GM19023 (cell line): ENCODE data around the gene MAN1B1.

Experiments
- ATAC-seq: cut with Tn5 transposase; IDR thresholded peaks from one replicate; pipeline ENCODE4 v1.9.1; 2021; ENCODE audit warnings: mild to moderate bottlenecking, moderate library complexity; ENCODE audit not compliant: unreplicated experiment

The MAN1B1 gene

GRCh38 chr9:137068539-137069507 is 18.0 kb upstream of the MAN1B1 start:
- no peak for ATAC-seq

DNA sequence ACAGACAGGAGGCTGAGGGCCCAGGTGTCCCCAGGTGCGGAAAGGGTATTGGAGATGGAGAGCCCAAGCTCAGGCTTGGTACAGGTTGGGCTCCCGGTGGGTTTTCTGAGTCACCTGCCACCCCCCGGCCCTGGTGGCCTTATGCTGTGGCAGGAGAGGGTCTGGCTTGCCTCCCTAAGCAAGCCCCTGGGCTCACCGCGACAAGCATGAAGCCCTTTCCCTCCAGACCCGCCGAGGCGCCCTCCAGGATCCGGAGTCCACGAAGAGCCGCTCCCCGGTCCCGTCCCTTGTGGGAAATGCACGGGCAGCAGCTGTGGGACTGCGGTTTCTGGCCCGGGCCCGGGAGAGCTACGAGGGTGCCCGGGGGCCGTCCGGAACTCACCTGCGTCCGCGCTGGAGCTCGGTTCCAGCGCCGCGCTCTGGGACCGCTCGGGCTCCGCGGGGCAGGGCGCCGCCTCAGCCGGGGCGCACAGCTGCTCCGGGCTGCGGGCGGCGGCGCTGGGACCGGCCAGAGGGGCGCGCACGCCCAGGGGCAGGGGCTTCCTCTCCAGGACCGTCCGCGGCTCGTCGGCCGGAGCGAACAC is 17.2 kb upstream of the MAN1B1 start:
- ATAC-seq, result no peak

DNA sequence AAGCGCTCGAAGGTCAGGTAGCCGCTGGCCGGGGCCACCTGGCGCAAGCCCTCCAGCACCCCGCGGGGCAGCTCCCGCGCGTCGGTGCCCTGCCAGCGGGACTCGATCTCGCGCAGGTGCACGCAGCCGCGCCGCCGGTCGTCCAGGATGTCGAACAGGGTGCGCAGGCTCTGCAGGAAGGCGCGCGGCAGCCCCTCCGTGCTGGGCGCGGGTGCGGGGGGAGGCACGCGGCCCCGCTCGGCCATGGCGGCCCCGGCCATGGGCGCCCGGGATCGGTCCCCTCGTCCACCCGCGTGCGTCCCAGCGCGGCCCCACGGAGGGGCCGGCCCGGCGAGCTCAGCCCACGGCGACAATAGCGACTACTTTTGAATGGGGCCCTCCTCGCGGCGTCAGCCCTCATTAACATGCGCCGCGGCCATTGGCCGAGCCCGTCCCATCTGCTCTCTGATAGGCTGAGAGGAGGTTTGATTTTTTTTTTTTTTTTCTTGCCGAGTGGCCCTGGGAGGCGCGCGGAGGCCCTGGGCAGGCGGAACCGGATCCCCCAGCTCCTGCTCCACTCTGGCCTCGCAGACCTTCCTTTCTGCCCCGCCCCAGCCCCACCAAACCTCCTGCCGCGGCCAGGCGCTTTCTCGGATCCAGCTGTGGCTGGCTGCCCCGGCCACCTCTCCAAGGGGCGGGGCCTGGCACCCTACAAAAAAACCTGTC is 16.4 kb upstream of the MAN1B1 start, which contains the start of gene SAPCD2:
Gene SAPCD2 (minus strand): TSS at position 357 of the 705 bp plus-strand sequence. CDS start 97 bp downstream, at position 260.
- peak; percentile 72 for ATAC-seq

DNA sequence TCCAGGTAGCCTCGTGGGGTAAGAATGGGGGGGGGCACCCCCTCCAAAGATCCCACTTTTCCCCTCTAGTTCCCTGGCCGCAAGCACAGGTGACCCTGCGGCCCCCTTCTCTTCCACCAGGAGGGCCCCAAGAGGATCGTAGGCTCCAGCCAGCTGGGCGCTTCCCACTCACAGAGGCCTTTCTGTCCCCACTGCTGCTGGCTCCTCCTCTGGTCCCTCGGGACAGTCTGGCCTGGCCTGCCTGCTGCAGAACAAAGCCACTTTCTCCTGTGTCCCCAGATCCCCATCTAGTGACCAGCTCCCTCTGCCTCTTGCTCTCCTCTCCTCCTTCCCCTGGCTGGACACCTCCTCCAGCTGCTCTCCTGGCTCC is 15.9 kb upstream of the MAN1B1 start:
- no peak for ATAC-seq

GRCh38 chr9:137071282-137071681 is 15.5 kb upstream of the MAN1B1 start:
- ATAC-seq, result no peak

DNA sequence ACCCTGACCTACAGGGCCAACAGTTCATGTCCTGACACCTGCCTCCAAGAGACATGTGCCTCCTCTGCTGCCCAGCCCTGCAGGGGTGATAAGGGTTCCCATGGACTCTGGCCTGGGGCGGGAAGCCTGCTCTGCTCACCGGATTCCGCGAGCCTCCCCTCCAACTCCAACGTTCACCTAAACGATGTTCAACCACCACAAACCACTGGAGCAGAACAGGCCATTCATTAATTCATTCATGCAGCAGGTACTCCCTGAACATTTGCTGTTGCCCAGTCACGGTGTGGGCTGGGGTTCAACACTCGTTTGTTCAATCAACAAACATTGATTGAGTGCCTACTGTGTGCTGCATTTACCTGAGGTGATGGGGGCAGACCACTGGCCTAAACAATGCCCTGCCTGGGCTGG is 12.8 kb upstream of the MAN1B1 start:
- no peak for ATAC-seq

- no peak for ATAC-seq
These were observed 12.0 kb upstream of the MAN1B1 start for GRCh38 chr9:137074657-137075274.

GRCh38 chr9:137075275-137075775 is 11.5 kb upstream of the MAN1B1 start:
- no peak for ATAC-seq

DNA sequence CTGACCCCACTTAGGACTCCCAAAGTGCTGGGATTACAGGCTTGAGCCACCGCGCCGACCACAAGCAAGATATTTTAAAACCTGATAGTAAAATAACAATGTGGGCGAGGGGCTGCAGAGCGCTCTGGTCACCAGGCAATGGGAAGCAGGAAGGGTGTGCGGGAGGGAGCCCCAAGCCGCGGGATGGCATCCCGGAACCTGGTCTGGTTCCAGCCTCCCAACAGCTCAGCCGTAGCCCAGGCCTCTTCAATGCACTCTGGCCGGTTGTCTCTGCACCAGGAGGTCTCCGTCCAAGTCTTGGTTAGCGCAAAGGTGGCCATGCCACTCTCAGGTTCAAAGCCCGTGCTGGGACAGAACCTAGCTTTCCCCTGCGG is 10.2 kb upstream of the MAN1B1 start:
- no peak for ATAC-seq

DNA sequence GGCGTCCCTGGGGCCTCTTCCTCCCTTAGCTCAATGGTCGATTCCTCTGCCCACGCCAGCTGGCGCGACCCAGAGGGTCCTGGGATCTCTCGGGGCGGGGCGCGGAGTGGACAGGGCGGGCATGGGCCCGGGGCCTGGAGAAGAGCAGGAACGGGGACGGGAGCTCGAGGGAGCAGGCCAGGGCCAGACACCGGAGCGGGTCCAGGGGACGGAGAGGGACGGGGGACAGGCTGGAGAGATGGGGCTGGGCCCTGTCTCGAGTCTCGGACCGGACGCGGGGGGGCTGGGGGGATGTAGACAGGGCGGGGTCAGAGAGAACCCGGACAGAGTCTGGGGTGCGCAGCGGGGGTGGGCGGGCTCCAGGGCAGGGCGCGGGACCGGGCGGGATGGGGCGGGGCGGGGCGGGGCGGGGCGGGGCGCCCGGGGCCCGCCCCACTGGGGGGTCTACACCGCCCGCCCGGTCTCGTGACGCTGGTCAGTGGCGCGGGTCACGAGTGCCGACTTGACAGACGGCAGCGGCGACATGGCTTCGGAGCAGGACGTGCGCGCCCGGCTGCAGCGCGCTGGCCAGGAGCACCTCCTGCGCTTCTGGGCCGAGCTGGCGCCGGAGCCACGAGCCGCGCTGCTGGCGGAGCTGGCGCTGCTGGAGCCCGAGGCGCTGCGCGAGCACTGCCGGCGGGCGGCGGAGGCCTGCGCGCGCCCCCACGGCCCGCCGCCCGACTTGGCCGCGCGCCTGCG is 9.6 kb upstream of the MAN1B1 start, which contains the start of gene UAP1L1:
Gene UAP1L1 (plus strand): TSS at position 508 of the 738 bp plus-strand sequence. CDS start 16 bp downstream, at position 524.
- peak; percentile 49 for ATAC-seq

- peak; percentile 17 for ATAC-seq
These were observed 8.8 kb upstream of the MAN1B1 start for GRCh38 chr9:137077758-137078693.

- ATAC-seq, result no peak
These were observed 7.9 kb upstream of the MAN1B1 start for GRCh38 chr9:137078701-137079400.

- no peak for ATAC-seq
These were observed 7.4 kb upstream of the MAN1B1 start for GRCh38 chr9:137079401-137079787.

GRCh38 chr9:137080260-137081122 is 6.3 kb upstream of the MAN1B1 start:
- no peak for ATAC-seq

GRCh38 chr9:137082222-137082924 is 4.4 kb upstream of the MAN1B1 start:
- no peak for ATAC-seq

GRCh38 chr9:137082925-137083290 is 3.9 kb upstream of the MAN1B1 start:
- no peak for ATAC-seq
